Hepatocyte (in vitro differentiated cells): ENCODE measurements around the gene PLOD3.

Source experiments
- EZH2 ChIP-seq: fragments of 200-600 bp; sonication (generic); IDR thresholded peaks from 2 replicates; pipeline ENCODE4 v1.6.1; 2016; ENCODE audit warnings: antibody characterized with exemption, mild to moderate bottlenecking, borderline replicate concordance
- EZH2phosphoT487 ChIP-seq: fragments of 200-600 bp; sonication (generic); IDR thresholded peaks from one replicate; pipeline ENCODE4 v1.6.1; 2018; ENCODE audit warnings: antibody characterized with exemption, mild to moderate bottlenecking, low read depth, moderate library complexity; ENCODE audit not compliant: unreplicated experiment, severe bottlenecking
- TF ChIP-seq, protein P1 (sequence below): fragments of 200-600 bp; sonication (generic); IDR thresholded peaks from 2 replicates; pipeline ENCODE4 v1.5.1; 2016; ENCODE audit warnings: antibody characterized with exemption, mild to moderate bottlenecking; ENCODE audit not compliant: poor library complexity

DNA sequence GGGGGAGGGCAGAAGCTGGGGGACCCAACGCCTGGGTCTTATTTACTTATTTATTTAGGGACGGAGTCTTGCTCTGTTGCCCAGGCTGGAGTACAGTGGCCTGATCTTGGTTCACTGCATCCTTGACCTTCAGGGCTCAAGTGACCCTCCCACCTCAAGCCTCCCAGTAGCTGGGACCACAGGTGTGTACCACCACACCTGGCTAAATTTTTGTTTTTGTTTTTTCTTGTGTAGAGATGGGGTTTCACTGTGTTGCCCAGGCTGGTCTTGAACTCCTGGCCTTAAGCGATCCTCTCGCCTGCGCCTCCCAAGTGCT, 14.8 kb downstream of the PLOD3 start:
- TF ChIP-seq, protein P1, sequence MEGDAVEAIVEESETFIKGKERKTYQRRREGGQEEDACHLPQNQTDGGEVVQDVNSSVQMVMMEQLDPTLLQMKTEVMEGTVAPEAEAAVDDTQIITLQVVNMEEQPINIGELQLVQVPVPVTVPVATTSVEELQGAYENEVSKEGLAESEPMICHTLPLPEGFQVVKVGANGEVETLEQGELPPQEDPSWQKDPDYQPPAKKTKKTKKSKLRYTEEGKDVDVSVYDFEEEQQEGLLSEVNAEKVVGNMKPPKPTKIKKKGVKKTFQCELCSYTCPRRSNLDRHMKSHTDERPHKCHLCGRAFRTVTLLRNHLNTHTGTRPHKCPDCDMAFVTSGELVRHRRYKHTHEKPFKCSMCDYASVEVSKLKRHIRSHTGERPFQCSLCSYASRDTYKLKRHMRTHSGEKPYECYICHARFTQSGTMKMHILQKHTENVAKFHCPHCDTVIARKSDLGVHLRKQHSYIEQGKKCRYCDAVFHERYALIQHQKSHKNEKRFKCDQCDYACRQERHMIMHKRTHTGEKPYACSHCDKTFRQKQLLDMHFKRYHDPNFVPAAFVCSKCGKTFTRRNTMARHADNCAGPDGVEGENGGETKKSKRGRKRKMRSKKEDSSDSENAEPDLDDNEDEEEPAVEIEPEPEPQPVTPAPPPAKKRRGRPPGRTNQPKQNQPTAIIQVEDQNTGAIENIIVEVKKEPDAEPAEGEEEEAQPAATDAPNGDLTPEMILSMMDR: no peak
- TF ChIP-seq EZH2 (no peak), EZH2phosphoT487 (no peak)
